Osteoblast (primary cell): ENCODE measurements around the gene CDK3. TPM values are rescaled to one million over a fixed set of nuclear protein-coding genes. Genes with fewer than 3 reads are reported as not detected.
"Not testable (repeated sequence)": the region's sequence is repeated elsewhere in the genome, so short reads cannot be mapped to it uniquely, and the experiment has no call there.

Source experiments
- DNase-seq: peaks from one replicate; pipeline ENCODE4 v3.0.0; 2011; ENCODE audit warnings: low spot score, mixed read lengths; ENCODE audit not compliant: insufficient read length; ENCODE audit errors: missing footprints
- H2AFZ ChIP-seq: 2 replicates; pipeline ENCODE4 v1.6.0; 2011; ENCODE audit warnings: mild to moderate bottlenecking, low read length
- H3K27ac ChIP-seq: 2 replicates; pipeline ENCODE4 v1.5.1; 2011; ENCODE audit warnings: mild to moderate bottlenecking, low read depth, low read length, moderate library complexity
- H3K27me3 ChIP-seq: 2 replicates; pipeline ENCODE4 v1.6.0; 2012; ENCODE audit warnings: mild to moderate bottlenecking, control low read depth, inconsistent platforms, low read length, moderate library complexity; ENCODE audit not compliant: insufficient read depth
- H3K36me3 ChIP-seq: 2 replicates; pipeline ENCODE4 v1.5.1; 2011; ENCODE audit warnings: mild to moderate bottlenecking, low read length, control low read depth, moderate library complexity; ENCODE audit not compliant: insufficient read depth
- H3K4me1 ChIP-seq: 2 replicates; pipeline ENCODE4 v1.5.1; 2011; ENCODE audit warnings: mild to moderate bottlenecking, low read length, control low read depth, moderate library complexity; ENCODE audit not compliant: insufficient read depth
- H3K4me2 ChIP-seq: 2 replicates; pipeline ENCODE4 v1.6.0; 2011; ENCODE audit warnings: mild to moderate bottlenecking, low read length; ENCODE audit not compliant: insufficient read depth
- H3K4me3 ChIP-seq: fragments of 200-600 bp; sonication (generic); 3 replicates; pipeline ENCODE4 v1.5.1; 2012; ENCODE audit warnings: mild to moderate bottlenecking, low read length, inconsistent platforms; ENCODE audit not compliant: insufficient read depth
- H3K79me2 ChIP-seq: 2 replicates; pipeline ENCODE4 v1.6.0; 2012; ENCODE audit warnings: mild to moderate bottlenecking, low read length, control low read depth, inconsistent platforms; ENCODE audit not compliant: insufficient read depth
- H3K9me3 ChIP-seq: 2 replicates; pipeline ENCODE4 v1.5.1; 2011; ENCODE audit warnings: low read depth, low read length, control low read depth
- H4K20me1 ChIP-seq: 2 replicates; pipeline ENCODE4 v1.6.0; 2012; ENCODE audit warnings: mild to moderate bottlenecking, low read length, control low read depth; ENCODE audit not compliant: insufficient read depth
- CTCF ChIP-seq: IDR thresholded peaks from 2 replicates; pipeline ENCODE4 v1.5.1; 2011; ENCODE audit warnings: mild to moderate bottlenecking, low read depth, low read length, moderate library complexity; ENCODE audit errors: extremely low read depth
- total RNA-seq: library from RNA; depleted of rRNA; stranded (reverse); fragments of >200 nt; gene quantifications from 2 replicates; pipeline ENCODE4 v1.2.3, GENCODE V29; 2012

Gene CDK3
- total RNA-seq, 1 donor: 0.72 TPM

GRCh38 chr17:76036497-76037261 is 36.0 kb downstream of the CDK3 start:
- Histone ChIP-seq H3K4me1 (no peaks in the 10 kb centered on the region), H4K20me1 (peaks cover 9% of the 10 kb centered on the region), H3K27ac (no peak overlapping the region), H3K4me2 (no peak overlapping the region), H3K36me3 (peaks cover 34% of the 10 kb centered on the region), H3K9me3 (no peaks in the 10 kb centered on the region), H3K4me3 (no peak overlapping the region), H2AFZ (no peak overlapping the region), H3K79me2 (no peaks in the 10 kb centered on the region), H3K27me3 (no peaks in the 10 kb centered on the region)
- peak; percentile 82 for DNase-seq
- no peak for TF ChIP-seq CTCF

GRCh38 chr17:76038050-76038449 is 37.4 kb downstream of the CDK3 start:
- Histone ChIP-seq H3K27ac (no peak overlapping the region), H4K20me1 (peaks cover 9% of the 10 kb centered on the region), H3K36me3 (peaks cover 44% of the 10 kb centered on the region), H3K27me3 (no peaks in the 10 kb centered on the region), H3K4me3 (no peak overlapping the region), H3K4me1 (no peaks in the 10 kb centered on the region), H3K4me2 (no peak overlapping the region), H3K79me2 (no peaks in the 10 kb centered on the region), H2AFZ (no peak overlapping the region), H3K9me3 (no peaks in the 10 kb centered on the region)
- no peak for TF ChIP-seq CTCF
- no peak for DNase-seq

- no peak for DNase-seq
- Histone ChIP-seq H3K9me3 (no peaks in the 10 kb centered on the region), H3K27me3 (no peaks in the 10 kb centered on the region), H3K4me1 (no peaks in the 10 kb centered on the region), H2AFZ (no peak overlapping the region), H3K4me2 (no peak overlapping the region), H3K36me3 (peaks cover 55% of the 10 kb centered on the region), H3K27ac (no peak overlapping the region), H3K79me2 (no peaks in the 10 kb centered on the region), H4K20me1 (peaks cover 9% of the 10 kb centered on the region), H3K4me3 (no peak overlapping the region)
- no peak for TF ChIP-seq CTCF
Observed at GRCh38 chr17:76039121-76039520, 38.5 kb downstream of the CDK3 start.

- no peak for TF ChIP-seq CTCF
- DNase-seq: no peak
- Histone ChIP-seq H3K4me2 (no peak overlapping the region), H3K36me3 (peaks cover 67% of the 10 kb centered on the region), H2AFZ (no peak overlapping the region), H3K27me3 (no peaks in the 10 kb centered on the region), H3K4me3 (no peak overlapping the region), H3K27ac (no peak overlapping the region), H3K79me2 (no peaks in the 10 kb centered on the region), H4K20me1 (peaks cover 9% of the 10 kb centered on the region), H3K4me1 (no peaks in the 10 kb centered on the region), H3K9me3 (no peaks in the 10 kb centered on the region)
Observed at GRCh38 chr17:76040376-76040775, 39.7 kb downstream of the CDK3 start.

GRCh38 chr17:76042868-76043267 is 42.2 kb downstream of the CDK3 start:
- H3K36me3 ChIP-seq: peaks cover 90% of the 10 kb centered on the region
- not testable (repeated sequence) for H3K27me3 ChIP-seq, H3K4me1 ChIP-seq, H3K4me2 ChIP-seq, DNase-seq, H3K79me2 ChIP-seq, H2AFZ ChIP-seq, H3K9me3 ChIP-seq, H3K27ac ChIP-seq, H3K4me3 ChIP-seq
- H4K20me1 ChIP-seq: peaks cover 14% of the 10 kb centered on the region

GRCh38 chr17:76044475-76045007 is 43.9 kb downstream of the CDK3 start:
- H3K4me2 ChIP-seq, H2AFZ ChIP-seq, H3K9me3 ChIP-seq, DNase-seq, H3K79me2 ChIP-seq, H3K27ac ChIP-seq, H3K4me3 ChIP-seq, H3K4me1 ChIP-seq, H3K27me3 ChIP-seq: not testable (repeated sequence)
- Histone ChIP-seq H3K36me3 (peaks cover 93% of the 10 kb centered on the region), H4K20me1 (peaks cover 28% of the 10 kb centered on the region)
